ENCODE results near the gene NRBP1.

NRBP1 gene

GRCh38 chr2:27471961-27472360 is 43.5 kb downstream of the NRBP1 start:
- DNase-seq (ENCODE audit: extremely low spot score) = no peak
- TF ChIP-seq, protein P1, sequence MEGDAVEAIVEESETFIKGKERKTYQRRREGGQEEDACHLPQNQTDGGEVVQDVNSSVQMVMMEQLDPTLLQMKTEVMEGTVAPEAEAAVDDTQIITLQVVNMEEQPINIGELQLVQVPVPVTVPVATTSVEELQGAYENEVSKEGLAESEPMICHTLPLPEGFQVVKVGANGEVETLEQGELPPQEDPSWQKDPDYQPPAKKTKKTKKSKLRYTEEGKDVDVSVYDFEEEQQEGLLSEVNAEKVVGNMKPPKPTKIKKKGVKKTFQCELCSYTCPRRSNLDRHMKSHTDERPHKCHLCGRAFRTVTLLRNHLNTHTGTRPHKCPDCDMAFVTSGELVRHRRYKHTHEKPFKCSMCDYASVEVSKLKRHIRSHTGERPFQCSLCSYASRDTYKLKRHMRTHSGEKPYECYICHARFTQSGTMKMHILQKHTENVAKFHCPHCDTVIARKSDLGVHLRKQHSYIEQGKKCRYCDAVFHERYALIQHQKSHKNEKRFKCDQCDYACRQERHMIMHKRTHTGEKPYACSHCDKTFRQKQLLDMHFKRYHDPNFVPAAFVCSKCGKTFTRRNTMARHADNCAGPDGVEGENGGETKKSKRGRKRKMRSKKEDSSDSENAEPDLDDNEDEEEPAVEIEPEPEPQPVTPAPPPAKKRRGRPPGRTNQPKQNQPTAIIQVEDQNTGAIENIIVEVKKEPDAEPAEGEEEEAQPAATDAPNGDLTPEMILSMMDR (IDR thresholded peaks at IDR 0.05; ENCODE audit: control extremely low read depth, extremely low read depth, low read depth, missing control alignments) = no peak
- POLR2A ChIA-PET = no interaction called here
- CTCF ChIA-PET = interaction anchor here (1.5 kb wide), 1 partner anchor 23 kb away, joined by 4 read pairs; no protein-coding TSS in a partner anchor

DNA sequence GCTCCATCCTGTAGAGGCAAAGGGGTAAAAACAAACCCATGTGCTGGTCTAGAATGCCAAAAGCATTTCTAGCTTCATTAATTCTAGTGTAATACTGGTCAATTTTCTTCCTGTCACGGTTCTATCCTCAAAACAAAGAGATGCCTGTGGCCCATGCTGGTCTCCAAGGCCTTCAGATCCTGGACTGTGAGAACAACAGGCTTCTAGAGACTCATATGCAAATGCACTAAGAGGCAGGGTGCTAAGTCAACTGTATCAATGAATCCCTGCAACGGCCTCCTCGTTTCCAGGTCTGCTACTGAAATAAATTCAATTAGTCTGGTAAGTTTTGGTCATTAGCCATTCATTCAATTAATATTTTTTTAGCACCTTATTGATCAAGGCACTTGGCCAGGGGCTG is 57.1 kb downstream of the NRBP1 start:
- CTCF ChIA-PET = no interaction called here

DNA sequence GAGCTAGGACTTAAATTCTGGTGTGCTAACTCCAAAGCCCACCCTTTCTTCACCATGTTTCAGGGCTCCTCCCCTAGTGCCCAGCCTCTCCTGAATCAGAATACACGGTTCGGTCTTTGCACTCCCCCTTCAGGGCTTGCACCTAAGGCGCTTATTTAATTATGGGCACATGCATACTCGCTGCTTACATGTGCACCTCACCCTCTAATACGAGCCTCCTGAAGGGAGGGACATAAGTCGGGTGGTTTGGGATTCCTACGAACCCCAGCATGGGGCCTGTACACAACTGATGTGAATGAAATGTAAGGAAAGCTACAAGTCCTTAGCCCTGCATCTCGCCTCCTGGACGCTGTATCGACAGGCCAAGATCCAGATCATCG is 60.7 kb downstream of the NRBP1 start:
- CTCF ChIA-PET = no interaction called here
- TF ChIP-seq, protein P1 (IDR thresholded peaks at IDR 0.05; ENCODE audit: control extremely low read depth, extremely low read depth, low read depth, missing control alignments) = no peak

More for the DNA sequence above, 57.1 kb downstream of the NRBP1 start:
- no peak for DNase-seq (ENCODE audit: extremely low spot score)
- POLR2A ChIA-PET = no interaction called here
- TF ChIP-seq, protein P1 (IDR thresholded peaks at IDR 0.05; ENCODE audit: control extremely low read depth, extremely low read depth, low read depth, missing control alignments) = no peak

GRCh38 chr2:27489498-27490397 is 61.3 kb downstream of the NRBP1 start, which contains the start of gene IFT172:
IFT172 (minus strand) TSS chr2:27489743; CDS start chr2:27489653, 90 bp downstream.
- TF ChIP-seq, protein P1 (IDR thresholded peaks at IDR 0.05; ENCODE audit: control extremely low read depth, extremely low read depth, low read depth, missing control alignments) = no peak
- peak; percentile 96 for DNase-seq (ENCODE audit: extremely low spot score)
- CTCF ChIA-PET = interaction anchor here (1.9 kb wide), 1 partner anchor 194 kb away, joined by 5 read pairs; no protein-coding TSS in a partner anchor
- POLR2A ChIA-PET = no interaction called here

More for the DNA sequence above, 60.7 kb downstream of the NRBP1 start:
- POLR2A ChIA-PET = no interaction called here
- DNase-seq (ENCODE audit: extremely low spot score) = no peak
